ENCODE results near the gene ARMH3.

Gene ARMH3

GRCh38 chr10:101952191-101952590 is 103.8 kb downstream of the ARMH3 start:
- peaks cover 39% of the 10 kb centered on the region for H3K36me3 Mint-ChIP-seq
- no peak for DNase-seq (ENCODE audit: low spot score in 2 of 2)

GRCh38 chr10:101950213-101950612 is 105.8 kb downstream of the ARMH3 start:
- ATAC-seq (no peak), DNase-seq (ENCODE audit: low spot score in 2 of 2) (no peak)
- Mint-ChIP-seq H3K9me3 (peaks cover 4% of the 10 kb centered on the region), H3K4me3 (no peak overlapping the region), H3K4me1 (no peaks in the 10 kb centered on the region), H3K36me3 (peaks cover 22% of the 10 kb centered on the region), H3K27ac (peak overlapping the region; percentile 60)

More at GRCh38 chr10:101952191-101952590, 103.8 kb downstream of the ARMH3 start:
- ATAC-seq, result no peak
- Mint-ChIP-seq H3K4me3 (no peak overlapping the region), H3K27ac (no peak overlapping the region), H3K4me1 (no peaks in the 10 kb centered on the region), H3K9me3 (peaks cover 4% of the 10 kb centered on the region)

- DNase-seq (ENCODE audit: low spot score in 2 of 2) (no peak), ATAC-seq (no peak)
- Mint-ChIP-seq H3K4me1 (peaks cover 12% of the 10 kb centered on the region), H3K9me3 (no peaks in the 10 kb centered on the region), H3K4me3 (no peak overlapping the region), H3K36me3 (peaks cover 35% of the 10 kb centered on the region), H3K27ac (no peak overlapping the region)
These were observed 114.1 kb downstream of the ARMH3 start for GRCh38 chr10:101941871-101942270.

GRCh38 chr10:101940916-101941315 is 115.1 kb downstream of the ARMH3 start:
- peaks cover 12% of the 10 kb centered on the region for H3K4me1 Mint-ChIP-seq
- H3K36me3 Mint-ChIP-seq, result peaks cover 35% of the 10 kb centered on the region
- H3K4me3 Mint-ChIP-seq, result no peak overlapping the region

GRCh38 chr10:101939729-101940128 is 116.2 kb downstream of the ARMH3 start:
- Mint-ChIP-seq H3K4me1 (peaks cover 12% of the 10 kb centered on the region), H3K36me3 (peaks cover 34% of the 10 kb centered on the region), H3K27ac (no peak overlapping the region), H3K9me3 (no peaks in the 10 kb centered on the region), H3K4me3 (no peak overlapping the region)
- ATAC-seq (no peak), DNase-seq (ENCODE audit: low spot score in 2 of 2) (no peak)

More at GRCh38 chr10:101940916-101941315, 115.1 kb downstream of the ARMH3 start:
- H3K27ac Mint-ChIP-seq, result no peak overlapping the region
- no peaks in the 10 kb centered on the region for H3K9me3 Mint-ChIP-seq
- ATAC-seq (no peak), DNase-seq (ENCODE audit: low spot score in 2 of 2) (no peak)

DNA sequence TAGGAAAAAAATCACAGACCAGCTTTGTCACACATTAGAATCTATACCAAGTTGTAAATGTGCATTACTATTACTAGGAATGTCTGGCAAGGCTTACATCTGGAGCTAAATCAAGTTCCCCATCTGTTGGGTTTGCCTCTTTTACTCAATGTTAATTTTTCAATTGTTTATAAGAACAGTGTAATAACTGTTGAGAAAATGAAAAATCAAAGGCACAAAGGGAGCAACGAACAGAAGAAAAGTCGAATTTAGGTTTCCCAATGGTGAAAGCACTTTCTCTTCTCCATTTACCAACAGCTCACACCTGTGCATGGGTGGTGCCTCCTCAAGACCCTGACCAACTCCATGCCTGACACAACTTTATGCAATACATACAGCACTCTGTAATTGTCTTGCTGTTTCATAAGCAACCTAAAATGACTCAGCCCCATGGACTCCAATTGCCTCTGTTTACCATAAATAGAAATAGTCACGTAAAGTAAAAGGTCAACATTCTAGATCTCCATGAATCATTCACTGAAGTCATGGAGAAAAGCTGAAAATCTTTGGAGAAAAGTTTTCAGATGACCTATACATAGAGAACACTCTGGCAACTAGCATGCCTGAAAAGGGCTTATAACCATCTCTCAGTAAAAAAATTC is 116.8 kb downstream of the ARMH3 start:
- DNase-seq (ENCODE audit: low spot score in 2 of 2), result no peak
- H3K27ac Mint-ChIP-seq, result no peak overlapping the region
- ATAC-seq, result no peak
- H3K4me3 Mint-ChIP-seq, result no peak overlapping the region
- peaks cover 12% of the 10 kb centered on the region for H3K4me1 Mint-ChIP-seq
- H3K36me3 Mint-ChIP-seq, result peaks cover 30% of the 10 kb centered on the region
- no peaks in the 10 kb centered on the region for H3K9me3 Mint-ChIP-seq

GRCh38 chr10:101938305-101939007 is 117.5 kb downstream of the ARMH3 start:
- Mint-ChIP-seq H3K4me3 (no peak overlapping the region), H3K27ac (no peak overlapping the region), H3K9me3 (no peaks in the 10 kb centered on the region), H3K36me3 (peaks cover 24% of the 10 kb centered on the region), H3K4me1 (peaks cover 12% of the 10 kb centered on the region)
- DNase-seq (ENCODE audit: low spot score in 2 of 2) (no peak), ATAC-seq (no peak)

DNA sequence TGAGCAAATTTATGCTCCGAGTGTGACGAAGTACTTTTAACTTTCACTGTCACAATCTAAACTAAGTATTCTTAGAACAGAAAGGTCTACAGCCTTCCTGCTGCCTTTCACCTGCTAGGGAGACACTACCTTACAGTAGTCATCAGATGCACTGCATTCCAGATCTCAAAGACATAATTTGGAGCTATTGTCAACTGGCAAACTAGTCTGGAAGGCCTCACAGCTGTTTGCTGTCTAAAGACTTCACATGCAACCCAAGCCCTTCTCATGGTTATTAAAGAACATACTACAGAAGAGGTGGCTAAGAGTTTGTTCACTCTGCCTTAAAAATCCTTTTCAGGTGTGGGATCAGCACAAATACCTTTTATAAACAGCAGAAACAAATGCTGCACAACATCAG is 120.5 kb downstream of the ARMH3 start:
- peaks cover 17% of the 10 kb centered on the region for H3K4me1 Mint-ChIP-seq
- ATAC-seq (no peak), DNase-seq (ENCODE audit: low spot score in 2 of 2) (no peak)
- H3K9me3 Mint-ChIP-seq, result no peaks in the 10 kb centered on the region
- H3K36me3 Mint-ChIP-seq, result peaks cover 27% of the 10 kb centered on the region
- H3K27ac Mint-ChIP-seq, result no peak overlapping the region
- H3K4me3 Mint-ChIP-seq, result no peak overlapping the region

DNA sequence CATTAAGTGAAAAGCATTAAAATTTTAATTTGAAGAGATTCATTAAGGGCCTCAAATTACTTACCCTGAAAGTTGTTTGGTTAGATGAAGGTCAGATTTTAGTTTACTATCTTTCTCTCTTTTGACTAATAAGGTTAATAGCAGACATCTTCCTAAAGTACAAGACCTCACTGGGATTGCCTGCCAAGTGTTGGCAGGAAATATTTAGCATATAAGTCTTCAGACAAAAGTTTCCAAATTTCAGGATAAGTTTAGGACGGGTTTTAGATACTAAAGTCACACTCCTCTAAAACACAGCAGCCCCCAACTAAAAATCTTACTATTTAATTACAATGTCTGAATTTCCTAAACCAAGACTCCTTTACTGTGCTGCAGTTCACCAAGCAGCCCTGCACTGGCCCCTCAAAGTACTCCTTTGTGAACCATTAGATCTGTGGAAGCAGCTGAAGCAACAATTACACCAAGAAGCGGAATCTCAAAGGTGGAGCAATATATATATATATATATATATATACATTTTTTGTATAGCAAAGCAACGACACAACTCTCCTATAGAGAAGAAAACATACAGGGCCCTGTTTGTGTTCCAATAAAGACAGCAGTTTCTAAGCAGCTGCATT is 121.2 kb downstream of the ARMH3 start:
- Mint-ChIP-seq H3K9me3 (no peaks in the 10 kb centered on the region), H3K27ac (no peak overlapping the region), H3K4me1 (peaks cover 17% of the 10 kb centered on the region), H3K4me3 (no peak overlapping the region), H3K36me3 (peaks cover 22% of the 10 kb centered on the region)
- ATAC-seq (no peak), DNase-seq (ENCODE audit: low spot score in 2 of 2) (no peak)

- H3K27ac Mint-ChIP-seq, result no peak overlapping the region
- no peak for ATAC-seq
- H3K36me3 Mint-ChIP-seq, result peaks cover 20% of the 10 kb centered on the region
- no peak for DNase-seq (ENCODE audit: low spot score in 2 of 2)
- no peak overlapping the region for H3K4me3 Mint-ChIP-seq
- H3K9me3 Mint-ChIP-seq, result no peaks in the 10 kb centered on the region
- peaks cover 12% of the 10 kb centered on the region for H3K4me1 Mint-ChIP-seq
These were observed 122.0 kb downstream of the ARMH3 start for GRCh38 chr10:101933976-101934375.

- Mint-ChIP-seq H3K4me3 (peak overlapping the region; percentile 9), H3K36me3 (peaks cover 26% of the 10 kb centered on the region), H3K9me3 (no peaks in the 10 kb centered on the region), H3K4me1 (peaks cover 12% of the 10 kb centered on the region), H3K27ac (no peak overlapping the region)
- ATAC-seq (peak; percentile 100), DNase-seq (ENCODE audit: low spot score in 2 of 2) (no peak)
These were observed 123.8 kb downstream of the ARMH3 start for GRCh38 chr10:101932183-101932582.

DNA sequence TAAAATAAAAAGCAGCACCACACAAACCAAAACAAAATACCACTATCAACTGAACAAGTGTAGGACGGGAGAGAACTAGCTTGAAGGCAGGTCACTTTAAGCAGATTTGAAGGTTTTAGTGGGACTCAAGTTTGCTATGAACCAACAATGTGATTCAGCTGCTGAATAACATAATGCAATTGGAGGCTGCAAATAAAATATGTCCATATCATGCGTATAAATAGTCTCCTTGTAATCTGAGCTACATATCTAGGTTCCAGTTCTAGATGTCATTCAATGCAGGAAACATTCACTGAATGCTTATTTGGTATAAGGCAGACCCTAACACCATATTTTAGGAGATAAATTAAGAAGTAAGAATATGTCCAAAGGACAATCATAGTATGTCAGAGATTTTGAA is 130.9 kb downstream of the ARMH3 start:
- ATAC-seq, result no peak

GRCh38 chr10:101923256-101923655 is 132.7 kb downstream of the ARMH3 start:
- Mint-ChIP-seq H3K27ac (no peak overlapping the region), H3K9me3 (no peaks in the 10 kb centered on the region), H3K4me3 (no peak overlapping the region), H3K36me3 (peaks cover 16% of the 10 kb centered on the region), H3K4me1 (no peaks in the 10 kb centered on the region)
- DNase-seq (ENCODE audit: low spot score in 2 of 2) (no peak), ATAC-seq (no peak)

More for the DNA sequence above, 130.9 kb downstream of the ARMH3 start:
- no peaks in the 10 kb centered on the region for H3K9me3 Mint-ChIP-seq
- no peak overlapping the region for H3K27ac Mint-ChIP-seq
- no peak for DNase-seq (ENCODE audit: low spot score in 2 of 2)
- no peaks in the 10 kb centered on the region for H3K4me1 Mint-ChIP-seq
- H3K36me3 Mint-ChIP-seq, result peaks cover 23% of the 10 kb centered on the region
- H3K4me3 Mint-ChIP-seq, result no peak overlapping the region

DNA sequence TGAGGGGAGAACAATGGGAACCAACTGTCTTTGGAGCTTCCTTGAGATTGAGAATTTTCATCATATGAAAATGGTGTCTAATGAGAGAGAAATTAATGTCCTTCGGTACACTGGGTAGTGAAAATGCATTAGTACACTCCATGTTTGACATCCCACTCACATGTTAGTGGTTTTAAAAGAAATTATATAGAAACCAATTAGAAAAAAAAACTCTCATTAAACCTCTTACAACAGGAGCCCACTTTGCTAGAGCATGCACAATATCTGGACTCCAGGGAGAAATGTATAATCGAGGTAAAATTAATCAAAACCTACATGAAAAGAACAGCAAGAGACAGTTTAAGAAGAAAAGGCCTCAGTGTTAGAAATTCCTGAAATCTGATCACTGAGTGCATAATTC is 133.1 kb downstream of the ARMH3 start:
- Mint-ChIP-seq H3K27ac (no peak overlapping the region), H3K36me3 (peaks cover 12% of the 10 kb centered on the region), H3K4me1 (no peaks in the 10 kb centered on the region), H3K4me3 (no peak overlapping the region), H3K9me3 (no peaks in the 10 kb centered on the region)
- DNase-seq (ENCODE audit: low spot score in 2 of 2) (no peak), ATAC-seq (no peak)

GRCh38 chr10:101920546-101920945 is 135.4 kb downstream of the ARMH3 start:
- DNase-seq (ENCODE audit: low spot score in 2 of 2) (no peak), ATAC-seq (no peak)
- H3K9me3 Mint-ChIP-seq, result no peaks in the 10 kb centered on the region
- no peaks in the 10 kb centered on the region for H3K4me1 Mint-ChIP-seq
- H3K27ac Mint-ChIP-seq, result no peak overlapping the region
- H3K4me3 Mint-ChIP-seq, result no peak overlapping the region
- peaks cover 10% of the 10 kb centered on the region for H3K36me3 Mint-ChIP-seq

Data from stimulated activated effector memory CD8-positive, alpha-beta T cell treated with anti-CD3 and anti-CD28 coated beads, Interleukin-12 subunit alpha, Interleukin-12 subunit beta, amount 100 ng/mL, for 72 hours (primary cell).